Keratinocyte (primary cell): ENCODE measurements around the gene UFD1. TPM values are rescaled to one million over a fixed set of nuclear protein-coding genes. Genes with fewer than 3 reads are reported as not detected.

Experiments used
- DNase-seq: peaks from one replicate; pipeline ENCODE4 v3.0.0-alpha.2; 2011; ENCODE audit warnings: low read depth, missing footprints, low spot score
- FAIRE-seq: peaks from 2 replicates; lab custom pipeline; 2011; peaks lifted over from hg19 to GRCh38; lab: Jason Lieb, UNC
- H2AFZ ChIP-seq: 2 replicates; pipeline ENCODE4 v1.6.0; 2012; ENCODE audit warnings: low read length, control low read depth, inconsistent platforms; ENCODE audit not compliant: control insufficient read depth
- H3K27ac ChIP-seq: 2 replicates; pipeline ENCODE4 v1.5.1; 2011; ENCODE audit warnings: low read length; ENCODE audit not compliant: control insufficient read depth, insufficient read depth
- H3K27me3 ChIP-seq: 3 replicates; pipeline ENCODE4 v1.6.0; 2011; ENCODE audit warnings: low read length; ENCODE audit not compliant: control insufficient read depth, insufficient read depth; ENCODE audit errors: extremely low read depth
- H3K36me3 ChIP-seq, 2 experiments: 2 replicates in 1 of 2; 3 replicates in 1 of 2; pipeline ENCODE4 v1.5.1; 2011; ENCODE audit warnings: low read length in 2 of 2, mild to moderate bottlenecking in 1 of 2; ENCODE audit not compliant: control insufficient read depth in 2 of 2, insufficient read depth in 2 of 2; ENCODE audit errors: extremely low read depth in 1 of 2
- H3K4me1 ChIP-seq: 3 replicates; pipeline ENCODE4 v1.5.1; 2011; ENCODE audit warnings: low read length; ENCODE audit not compliant: control insufficient read depth, insufficient read depth; ENCODE audit errors: extremely low read depth
- H3K4me2 ChIP-seq: 3 replicates; pipeline ENCODE4 v1.6.0; 2011; ENCODE audit warnings: low read depth, low read length; ENCODE audit not compliant: control insufficient read depth, insufficient read depth; ENCODE audit errors: extremely low read depth
- H3K4me3 ChIP-seq, 3 experiments: fragments of 200-600 bp in 1 of 3; sonication (generic) in 1 of 3; 2 replicates in 2 of 3; 3 replicates in 1 of 3; pipeline ENCODE4 v1.5.1; 2011 to 2016; ENCODE audit warnings: low read length in 3 of 3, mild to moderate bottlenecking in 3 of 3, control low read depth in 2 of 3, inconsistent platforms in 1 of 3, low read depth in 1 of 3, mixed read lengths in 1 of 3, mixed run types in 1 of 3, moderate library complexity in 1 of 3; ENCODE audit not compliant: control insufficient read depth in 2 of 3, insufficient read depth in 2 of 3; ENCODE audit errors: extremely low read depth in 1 of 3
- H3K79me2 ChIP-seq: 2 replicates; pipeline ENCODE4 v1.6.0; 2012; ENCODE audit warnings: low read length; ENCODE audit not compliant: control insufficient read depth, insufficient read depth
- H3K9ac ChIP-seq: 3 replicates; pipeline ENCODE4 v1.6.0; 2011; ENCODE audit warnings: low read length; ENCODE audit not compliant: control insufficient read depth, insufficient read depth; ENCODE audit errors: extremely low read depth
- H3K9me1 ChIP-seq: 3 replicates; pipeline ENCODE4 v1.6.0; 2011; ENCODE audit warnings: low read length; ENCODE audit not compliant: control insufficient read depth, insufficient read depth; ENCODE audit errors: extremely low read depth
- H3K9me3 ChIP-seq: 2 replicates; pipeline ENCODE4 v1.5.1; 2012; ENCODE audit warnings: low read depth, low read length; ENCODE audit not compliant: control insufficient read depth
- H4K20me1 ChIP-seq: 3 replicates; pipeline ENCODE4 v1.6.0; 2011; ENCODE audit warnings: low read length; ENCODE audit not compliant: control insufficient read depth, insufficient read depth; ENCODE audit errors: extremely low read depth
- CTCF ChIP-seq, 3 experiments: IDR thresholded peaks in 1 of 3; conservative IDR thresholded peaks in 1 of 3; optimal IDR thresholded peaks in 1 of 3; 2 replicates in 2 of 3; 3 replicates in 1 of 3; pipeline versions ENCODE3 to v1.5.1; 2011; ENCODE audit warnings: low read length in 3 of 3, mild to moderate bottlenecking in 3 of 3, moderate library complexity in 2 of 3, control low read depth in 1 of 3, inconsistent platforms in 1 of 3; ENCODE audit not compliant: insufficient read depth in 2 of 3; ENCODE audit errors: extremely low read depth in 1 of 3
- EZH2 ChIP-seq: IDR thresholded peaks from one replicate; pipeline ENCODE4 v1.6.1; 2012; ENCODE audit warnings: inconsistent platforms, mild to moderate bottlenecking, low read length, moderate library complexity
- dilution Hi-C: fragments of 300-500 bp; cut with MboI; formaldehyde crosslinking; loops from one replicate; pipeline ENCODE4 v1.7.0; 2020; ENCODE audit warnings: low sequenced_read_pairs; ENCODE audit not compliant: extremely low pct_ligation_motif_present
- polyA plus RNA-seq, 5 experiments: library from polyadenylated mRNA; depleted of rRNA in 3 of 5; stranded (reverse) in 3 of 5; stranded (forward) in 1 of 5; unstranded in 1 of 5; fragments of >200 nt; gene quantifications; 1 replicate in 1 of 5; 2 replicates in 3 of 5; 3 replicates in 1 of 5; pipeline versions ENCODE4 v1.2.1 to v1.2.3, GENCODE V29; 2011 to 2012; ENCODE audit warnings: missing spikeins in 2 of 5, low read depth in 1 of 5, low replicate concordance in 1 of 5

The UFD1 gene
- polyA plus RNA-seq, 1 donor (not counting 4 experiments of a cell fraction or from before 2014, with no cell fraction given), result 145 TPM

GRCh38 chr22:19404676-19405075 lies 74.3 kb downstream of the UFD1 start:
- no peak overlapping the region for H3K9ac ChIP-seq
- TF ChIP-seq EZH2 (no peak), CTCF (optimal IDR thresholded peaks at IDR 0.05 in 1 of 3, IDR thresholded peaks at IDR 0.05 in 1 of 3, conservative IDR thresholded peaks at IDR 0.05 in 1 of 3; ENCODE audit: extremely low read depth in 1 of 3, insufficient read depth in 2 of 3, low read length in 3 of 3) (no peak)
- dilution Hi-C loops, result no loop called here
- H3K27me3 ChIP-seq, result no peaks in the 10 kb centered on the region
- peaks cover 33 to 36% of the 10 kb centered on the region in 2 experiments for H3K36me3 ChIP-seq
- no peak overlapping the region for H3K4me2 ChIP-seq
- no peaks in the 10 kb centered on the region for H3K4me1 ChIP-seq
- no peaks in the 10 kb centered on the region for H3K9me1 ChIP-seq
- H3K79me2 ChIP-seq, result no peaks in the 10 kb centered on the region
- H3K4me3 ChIP-seq, result no peak overlapping the region
- H3K9me3 ChIP-seq, result no peaks in the 10 kb centered on the region
- no peak for DNase-seq
- peaks cover 2% of the 10 kb centered on the region for H4K20me1 ChIP-seq
- no peak overlapping the region for H2AFZ ChIP-seq
- no peak overlapping the region for H3K27ac ChIP-seq
- no peak for FAIRE-seq

- Histone ChIP-seq H4K20me1 (no peaks in the 10 kb centered on the region), H3K9me1 (no peaks in the 10 kb centered on the region), H2AFZ (no peak overlapping the region), H3K27ac (no peak overlapping the region), H3K9me3 (no peaks in the 10 kb centered on the region), H3K9ac (no peak overlapping the region), H3K36me3 (peaks cover 29 to 36% of the 10 kb centered on the region in 2 experiments), H3K4me3 (no peak overlapping the region), H3K79me2 (no peaks in the 10 kb centered on the region), H3K4me2 (no peak overlapping the region), H3K4me1 (no peaks in the 10 kb centered on the region), H3K27me3 (no peaks in the 10 kb centered on the region)
- DNase-seq (no peak), FAIRE-seq (peak; percentile 17)
- dilution Hi-C loops, result no loop called here
- TF ChIP-seq EZH2, result no peak
- no peak for TF ChIP-seq CTCF (optimal IDR thresholded peaks at IDR 0.05 in 1 of 3, IDR thresholded peaks at IDR 0.05 in 1 of 3, conservative IDR thresholded peaks at IDR 0.05 in 1 of 3; ENCODE audit: extremely low read depth in 1 of 3, insufficient read depth in 2 of 3, low read length in 3 of 3)
Measured at GRCh38 chr22:19402642-19403191, 76.3 kb downstream of the UFD1 start.
